Fibroblast of skin of left quadriceps (primary cell): Measurements from ENCODE around the gene CIAPIN1.

ENCODE experiments used
- DNase-seq, 2 experiments: peaks; one replicate each; pipeline ENCODE4 v3.0.0-alpha.2; 2013; ENCODE audit warnings: low read depth in 2 of 2

The CIAPIN1 gene

DNA sequence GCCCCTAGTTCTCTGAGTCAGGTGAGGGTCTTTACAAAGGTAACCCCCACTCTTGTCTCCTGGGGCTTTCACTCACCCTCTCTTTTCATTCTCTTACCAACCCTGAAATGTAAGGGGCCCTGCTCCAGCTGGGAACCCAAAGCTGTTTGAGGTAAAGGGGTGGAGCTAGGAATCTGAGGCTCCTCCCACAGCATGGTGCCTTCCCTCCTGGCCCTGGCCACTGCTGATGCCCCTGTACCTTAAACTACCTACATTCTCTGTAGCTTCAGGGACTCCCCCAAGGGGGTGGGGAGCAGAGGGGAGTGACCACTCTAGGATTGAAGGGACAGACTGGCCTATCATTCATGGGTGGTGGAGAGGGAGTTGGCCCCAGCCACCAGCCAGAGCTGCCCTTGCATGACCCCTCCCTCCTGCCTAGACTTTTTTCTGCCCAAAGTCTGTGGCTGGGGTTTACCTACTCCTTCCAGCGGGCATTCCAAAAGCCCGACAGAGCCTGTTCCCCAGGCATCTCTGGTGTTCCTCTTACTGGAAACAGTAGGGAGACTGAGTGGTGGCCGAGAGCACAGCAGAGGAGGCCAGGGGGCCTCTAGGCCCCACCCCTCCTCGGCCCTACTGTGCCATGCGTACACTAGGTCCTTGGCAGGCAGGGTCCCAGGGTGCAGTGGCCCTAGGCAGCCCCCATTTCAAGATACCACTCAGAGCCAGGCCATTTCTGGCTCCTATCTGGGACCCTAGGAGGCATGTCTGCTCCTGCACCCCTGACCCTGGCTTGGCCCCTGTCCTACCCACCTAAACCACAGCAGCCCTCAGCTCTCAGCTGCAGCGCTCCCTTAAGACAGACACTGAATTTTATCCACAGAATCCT is 29.6 kb upstream of the CIAPIN1 start:
- DNase-seq = no peak

DNA sequence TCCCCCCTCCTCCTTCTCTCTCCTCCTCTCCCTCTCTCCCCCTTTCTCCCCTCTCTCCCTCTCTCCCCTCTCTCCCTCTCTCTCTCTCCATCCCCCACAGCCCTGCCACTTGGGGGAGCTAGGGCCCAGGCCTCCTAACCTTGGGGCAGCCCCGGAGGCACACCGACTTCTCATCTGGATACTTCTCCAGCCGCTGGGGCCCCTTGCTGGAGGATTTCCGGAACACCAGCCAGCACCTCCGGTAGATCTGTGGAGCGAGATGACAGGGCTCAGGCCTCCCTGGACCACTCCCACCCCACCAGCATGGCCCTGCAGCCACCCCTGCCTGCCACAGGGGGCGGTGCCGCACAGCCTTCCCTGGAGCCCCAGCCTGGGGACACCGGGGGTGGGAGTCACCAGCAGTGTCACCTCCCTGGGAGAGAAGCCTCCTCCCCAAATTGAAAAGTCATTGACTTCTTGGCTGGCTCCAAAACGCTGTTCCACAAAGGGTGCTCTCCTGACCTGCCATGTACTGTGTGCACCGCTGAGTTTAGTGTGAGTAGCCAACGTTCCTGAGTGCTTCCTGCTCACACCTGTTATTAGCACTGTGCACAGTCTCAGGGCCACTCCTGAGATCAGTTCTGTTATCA is 28.6 kb upstream of the CIAPIN1 start:
- no peak for DNase-seq

DNA sequence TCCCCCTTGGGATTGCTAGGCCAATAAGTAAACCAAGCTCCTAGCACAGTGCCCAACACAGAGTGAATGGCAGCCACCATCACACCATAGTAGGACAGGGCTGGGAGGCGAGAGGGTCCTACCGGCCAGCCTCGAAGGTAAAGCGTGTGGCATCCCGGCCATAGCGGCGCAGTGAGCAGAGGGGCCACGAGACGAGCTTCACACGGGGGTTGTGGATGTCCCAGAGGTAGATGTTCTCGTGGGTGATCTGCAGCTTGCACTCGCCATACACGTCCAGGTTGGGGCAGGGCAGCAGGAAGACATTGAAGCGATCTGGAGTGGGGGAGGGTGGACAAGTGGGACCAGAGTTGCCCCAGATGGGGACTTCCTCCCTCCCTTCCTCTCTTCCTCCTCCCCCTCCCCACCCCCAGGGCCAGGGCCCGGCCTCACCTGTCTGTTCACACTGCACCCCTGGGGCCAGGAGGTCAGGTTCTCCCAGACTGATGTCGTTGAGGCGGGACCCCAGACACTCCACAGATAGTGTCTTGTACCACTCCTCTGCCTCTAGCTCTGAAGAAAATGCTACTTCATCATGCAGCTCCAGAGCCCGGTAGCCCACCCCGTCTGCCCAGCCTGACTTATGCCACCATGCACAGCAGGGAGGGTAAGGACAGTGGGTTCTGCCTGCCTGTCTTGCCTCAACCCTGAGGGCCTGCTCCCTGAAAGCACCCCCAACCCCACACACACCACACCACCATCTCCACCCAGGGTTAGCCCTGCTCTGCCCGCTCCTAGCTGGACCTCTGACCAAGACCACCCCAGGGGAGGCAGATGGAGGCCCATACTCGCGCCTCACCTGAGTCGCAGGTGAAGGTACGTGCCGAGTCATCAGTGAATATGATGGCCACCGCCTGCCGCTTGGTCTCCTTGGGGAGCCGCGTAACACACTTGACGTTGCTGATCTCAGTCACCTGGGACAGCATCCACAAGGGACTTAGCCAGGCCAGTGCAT is 27.8 kb upstream of the CIAPIN1 start:
- DNase-seq = no peak

DNA sequence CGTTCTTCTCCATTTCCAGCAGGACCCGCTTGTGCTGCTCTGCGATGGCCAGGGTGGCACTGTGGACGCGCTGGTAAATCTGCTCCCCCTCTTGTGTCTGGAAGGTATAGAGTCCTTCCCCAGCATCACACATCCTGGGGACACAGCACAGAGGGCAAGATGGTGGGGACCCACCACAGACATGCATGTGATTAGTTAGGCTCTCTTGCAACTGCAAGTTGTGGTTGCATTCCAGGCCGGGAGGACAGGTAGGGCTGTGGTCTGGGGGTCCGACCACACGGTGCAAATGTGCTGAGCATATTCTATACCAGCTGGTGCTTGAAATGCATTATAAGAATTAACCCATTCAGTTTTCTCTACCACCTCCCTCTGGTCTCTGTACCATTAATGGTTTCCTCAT is 26.7 kb upstream of the CIAPIN1 start:
- DNase-seq = no peak

DNA sequence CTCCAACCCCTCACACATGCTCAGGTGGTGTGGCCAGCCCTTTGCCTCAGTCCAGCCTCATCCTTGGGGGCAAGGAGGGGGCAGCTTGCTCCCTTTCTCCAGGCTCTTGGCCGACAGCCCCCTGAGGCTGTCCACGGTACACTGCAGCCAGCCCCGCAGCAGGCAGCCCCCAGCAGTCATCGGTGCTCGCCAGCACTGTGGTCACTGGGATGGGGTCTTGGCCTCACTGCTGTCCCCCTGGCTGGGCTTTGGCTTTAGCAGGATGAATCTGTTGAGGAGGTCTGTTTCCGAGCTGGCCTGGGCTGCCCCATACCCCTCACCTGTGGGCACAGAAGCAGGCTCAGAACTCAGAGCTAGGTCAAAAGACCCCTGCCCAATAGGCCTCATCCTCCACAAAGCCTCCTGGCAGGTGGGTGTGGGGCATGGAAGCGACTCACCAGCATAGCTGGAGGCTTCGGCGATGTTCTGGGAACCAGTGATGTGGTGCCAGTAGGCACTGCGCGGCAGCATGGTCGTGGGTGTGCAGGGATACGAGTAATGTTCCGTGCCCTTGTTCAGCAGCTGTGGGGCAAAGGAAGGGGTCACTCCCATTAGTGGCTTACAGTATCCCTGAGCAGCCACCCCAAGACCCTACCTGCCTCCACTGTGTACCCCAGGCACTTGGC is 26.1 kb upstream of the CIAPIN1 start:
- DNase-seq = no peak

DNA sequence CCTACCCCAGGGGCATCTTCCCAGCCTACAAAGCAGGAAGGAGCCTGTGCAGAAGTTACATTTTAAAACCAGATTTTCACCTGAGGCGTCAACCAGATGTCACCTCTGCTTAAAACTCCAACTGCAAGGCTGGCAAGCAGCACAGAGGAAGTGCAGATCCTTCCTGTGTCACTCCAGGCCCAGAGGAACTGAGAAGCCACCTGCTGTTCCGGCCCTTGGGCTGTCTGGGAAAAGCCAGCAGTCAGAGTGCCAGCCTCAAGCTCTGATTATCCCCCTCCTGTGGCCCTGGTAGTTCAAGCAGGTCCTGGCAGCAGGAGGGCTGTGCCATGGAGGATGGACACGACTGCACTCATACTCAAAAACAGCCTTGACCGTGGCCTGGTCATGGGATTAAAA is 25.5 kb upstream of the CIAPIN1 start:
- no peak for DNase-seq

DNA sequence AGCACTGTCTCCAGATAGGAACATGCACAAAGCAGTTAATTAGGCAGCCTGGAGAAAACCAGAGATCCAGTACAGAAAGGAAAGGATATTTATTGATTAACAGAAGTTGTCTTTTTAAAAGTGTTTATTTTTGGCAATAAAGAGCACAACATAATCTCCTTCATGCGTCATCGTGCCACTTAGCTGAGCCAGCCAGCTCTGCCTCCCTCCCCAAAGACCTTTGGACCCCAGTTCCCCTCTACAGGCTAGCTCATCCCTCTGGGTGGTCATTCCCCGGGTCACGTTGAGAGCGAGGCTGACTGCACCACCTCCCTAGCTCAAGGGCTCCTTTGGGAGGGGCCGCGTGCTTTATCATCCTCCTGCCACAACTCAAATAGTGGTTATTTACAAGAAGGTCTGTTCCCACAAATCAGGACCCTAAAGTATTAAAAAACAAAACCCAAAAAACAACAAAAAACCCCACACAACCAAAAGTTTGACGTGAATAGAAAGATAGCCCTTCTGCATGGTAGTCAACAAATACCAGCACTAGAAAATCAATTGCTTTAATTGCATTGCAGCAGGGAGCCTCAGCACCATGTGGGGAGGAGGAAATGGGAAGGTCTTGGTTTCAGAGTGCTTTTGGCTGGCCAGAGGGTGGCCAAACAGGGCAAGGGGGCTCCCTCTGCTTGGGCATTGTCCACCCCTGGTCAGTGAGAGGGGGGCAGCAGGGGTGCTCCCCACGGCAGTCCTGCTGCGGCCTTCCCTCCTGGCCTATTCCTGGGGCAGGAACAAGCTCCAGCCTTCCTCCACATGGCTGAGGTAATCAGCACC is 24.9 kb upstream of the CIAPIN1 start:
- no peak for DNase-seq

DNA sequence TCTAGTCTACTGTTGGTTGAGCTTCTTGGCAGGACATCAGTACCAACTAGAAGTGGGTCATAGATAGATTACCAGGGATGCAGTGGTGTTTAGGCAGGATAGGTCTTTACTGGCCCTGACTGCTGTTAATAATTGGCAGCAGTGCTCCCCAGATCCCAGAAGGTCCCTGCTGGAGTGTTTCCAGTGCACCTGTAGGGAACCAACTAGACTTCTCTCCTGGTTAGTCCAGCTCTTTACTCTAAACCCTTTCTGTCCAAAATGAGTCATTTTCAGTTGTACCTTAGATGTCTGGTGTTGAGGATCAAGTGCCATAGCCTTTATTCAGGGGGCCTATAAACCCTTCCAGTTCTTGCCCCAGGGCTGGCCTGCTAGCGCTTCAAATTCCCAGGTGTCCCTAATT is 24.0 kb upstream of the CIAPIN1 start:
- DNase-seq = no peak

DNA sequence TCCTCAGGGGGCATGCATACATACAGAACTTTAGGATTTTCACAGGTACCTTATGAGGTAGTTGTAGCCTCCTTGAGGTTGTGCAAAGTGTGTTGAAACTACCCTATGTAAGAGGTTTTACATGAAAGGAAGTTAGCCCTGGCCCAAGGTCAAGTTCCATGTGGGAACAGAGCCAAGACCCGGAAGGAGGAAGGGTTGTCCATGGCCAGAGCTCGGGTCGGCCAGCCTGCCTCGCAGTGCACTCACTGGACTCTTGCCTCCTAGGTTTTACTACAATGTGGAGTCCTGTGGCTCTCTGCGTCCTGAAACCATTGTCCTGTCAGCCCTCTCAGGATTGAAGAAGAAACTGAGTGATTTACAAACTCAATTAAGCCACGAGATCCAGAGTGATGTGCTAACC is 23.5 kb upstream of the CIAPIN1 start:
- DNase-seq = no peak

DNA sequence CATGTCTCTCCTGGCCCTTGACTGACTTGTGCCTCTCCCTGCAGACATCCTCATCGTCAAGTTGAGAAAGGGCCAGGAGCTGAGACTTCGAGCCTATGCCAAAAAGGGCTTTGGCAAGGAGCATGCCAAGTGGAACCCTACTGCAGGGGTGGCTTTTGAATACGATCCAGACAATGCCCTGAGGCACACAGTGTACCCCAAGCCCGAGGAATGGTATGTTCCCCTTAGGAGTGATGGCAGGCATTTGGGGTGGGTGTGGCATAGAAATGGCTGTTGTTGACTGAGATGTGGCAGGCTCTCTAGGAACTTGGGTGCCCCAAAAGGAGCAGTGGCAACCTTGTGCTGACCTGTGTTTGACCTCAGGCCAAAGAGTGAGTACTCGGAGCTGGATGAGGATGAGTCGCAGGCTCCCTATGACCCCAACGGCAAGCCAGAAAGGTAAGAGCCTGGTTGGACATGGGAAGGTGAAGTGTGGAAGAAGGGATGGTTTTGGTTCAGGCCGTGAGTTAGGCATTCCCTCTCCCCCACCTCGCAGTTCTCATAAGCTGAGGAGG is 22.8 kb upstream of the CIAPIN1 start:
- DNase-seq = no peak

DNA sequence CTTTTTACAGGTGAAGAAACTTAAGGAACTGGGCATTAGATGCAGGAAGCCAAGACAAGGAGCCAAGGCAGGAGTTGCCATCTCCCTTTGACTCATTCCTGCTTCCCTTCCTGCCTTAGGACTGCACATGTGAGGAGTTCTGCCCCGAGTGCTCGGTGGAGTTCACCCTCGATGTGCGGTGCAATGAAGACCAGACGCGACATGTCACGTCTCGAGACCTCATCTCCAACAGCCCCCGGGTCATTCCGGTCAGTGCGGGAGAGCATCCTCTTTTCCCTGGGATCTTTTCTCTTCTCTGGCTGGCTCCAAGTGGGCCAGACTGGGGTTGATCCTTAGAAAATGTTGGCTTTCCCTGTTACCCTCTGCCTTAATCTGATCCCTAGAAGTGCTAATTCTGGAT is 21.9 kb upstream of the CIAPIN1 start:
- DNase-seq = no peak

DNA sequence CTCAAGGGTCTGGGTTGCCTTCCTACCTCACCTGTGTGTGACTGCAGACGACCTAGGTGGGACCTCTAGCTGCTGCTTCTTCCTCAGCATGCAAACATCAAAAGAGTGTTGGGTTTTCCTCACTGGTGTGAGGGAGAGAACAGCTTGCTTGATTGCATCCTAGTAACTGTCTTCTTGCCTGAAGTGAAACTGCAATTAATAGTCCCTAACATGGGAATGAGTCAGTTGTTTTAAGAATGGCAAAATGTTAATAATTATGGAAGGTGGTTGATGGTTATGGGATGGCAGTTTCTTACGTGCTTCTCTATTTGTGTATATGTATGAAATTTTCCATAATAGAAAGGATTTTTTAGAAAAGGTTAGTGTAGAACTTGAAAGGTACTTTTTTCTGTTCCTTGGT is 21.2 kb upstream of the CIAPIN1 start:
- DNase-seq = no peak

DNA sequence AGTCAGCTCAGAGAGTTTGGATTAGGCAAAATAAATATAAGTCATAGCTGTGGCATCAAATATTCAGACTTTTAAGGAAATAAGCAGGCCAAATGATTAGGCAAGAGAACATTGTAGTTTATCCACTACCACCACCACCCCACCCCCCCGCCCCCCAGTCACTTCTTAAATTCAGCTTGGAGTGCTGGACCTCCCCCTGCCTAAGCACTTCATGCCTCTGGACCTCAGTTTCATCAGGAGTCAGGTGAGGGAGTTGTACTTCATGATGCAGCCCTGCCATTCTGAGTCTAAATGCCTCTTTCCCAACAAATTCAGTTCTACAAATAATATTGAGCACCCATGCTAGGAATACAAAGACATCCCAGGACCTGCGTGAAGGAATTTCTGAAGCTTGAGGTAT is 17.3 kb upstream of the CIAPIN1 start:
- no peak for DNase-seq

DNA sequence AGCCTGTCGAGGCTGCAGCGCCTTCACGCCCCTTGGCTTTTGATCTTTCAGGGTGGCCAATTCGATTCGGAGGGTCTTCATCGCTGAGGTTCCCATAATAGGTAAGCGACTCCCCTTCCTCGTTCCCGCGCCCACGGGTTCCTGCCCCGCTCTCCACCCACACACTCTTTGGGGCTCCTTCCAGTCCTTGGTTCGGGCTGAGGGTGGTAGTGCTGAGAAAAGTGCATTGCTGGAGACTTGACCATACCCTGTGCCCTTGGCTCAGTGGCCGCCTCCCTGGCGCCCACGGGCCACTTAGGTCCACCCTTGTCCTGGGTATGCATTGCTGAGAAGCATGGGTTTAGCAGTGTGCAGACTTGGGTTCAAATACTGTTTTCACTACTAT is 15.8 kb upstream of the CIAPIN1 start:
- no peak for DNase-seq

DNA sequence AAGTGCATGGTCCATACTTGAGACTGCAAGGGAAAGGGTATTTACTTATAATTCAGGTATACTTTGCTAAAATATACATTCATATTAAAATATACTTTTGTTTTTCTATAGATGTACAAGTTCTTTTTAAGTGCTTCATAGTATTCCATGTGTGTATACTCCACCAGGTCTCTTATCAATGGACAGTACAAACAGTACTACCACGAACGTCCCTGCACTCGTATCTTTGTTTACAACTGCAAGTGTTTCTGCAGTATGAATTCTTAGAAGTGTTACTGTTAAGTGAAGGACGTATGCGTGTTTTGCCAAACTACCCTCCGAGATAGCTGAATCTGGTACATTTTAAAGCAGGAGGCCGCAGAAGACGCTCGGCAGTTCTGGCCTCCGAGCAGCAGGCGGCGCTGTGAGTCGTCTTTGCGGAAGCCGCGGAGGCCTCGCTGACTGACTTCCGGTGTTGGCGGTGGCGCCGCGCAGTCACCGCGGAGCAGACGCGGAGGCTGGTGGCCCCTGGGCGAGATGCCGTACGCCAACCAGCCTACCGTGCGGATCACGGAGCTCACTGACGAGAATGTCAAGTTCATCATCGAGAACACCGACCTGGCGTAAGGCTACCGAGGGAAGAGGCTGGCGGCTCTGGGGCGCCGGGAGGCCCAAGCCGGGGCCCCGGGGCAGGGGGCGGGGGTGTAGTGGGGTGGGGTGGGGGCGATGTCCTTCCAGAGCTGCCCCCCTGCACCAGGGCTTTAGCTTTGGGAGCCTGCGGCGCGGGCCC is 15.2 kb upstream of the CIAPIN1 start, which contains the start of gene POLR2C:
POLR2C (plus strand) TSS at position 471 of the 769 bp plus-strand sequence; CDS start at position 517, 46 bp downstream.
- peak; percentile 52 to 53 for DNase-seq

DNA sequence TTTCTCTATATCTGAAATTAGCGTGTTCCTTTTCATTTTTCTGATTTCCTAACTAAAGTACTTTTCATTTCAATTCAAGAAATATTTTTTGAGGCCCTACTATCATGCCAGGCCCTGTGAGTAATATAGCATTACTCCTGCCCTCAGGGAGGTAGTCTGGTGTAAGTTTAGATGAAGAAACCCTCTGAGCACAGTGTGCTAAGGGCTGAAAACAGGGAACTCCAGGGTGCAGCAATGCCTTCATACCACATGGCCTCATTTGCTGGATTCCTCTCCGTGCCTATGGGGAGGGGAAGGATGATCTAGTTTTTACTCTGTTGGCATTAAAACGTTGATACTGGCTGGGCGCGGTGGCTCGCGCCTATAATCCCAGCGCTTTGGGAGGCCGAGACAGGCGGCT is 4.8 kb upstream of the CIAPIN1 start:
- DNase-seq = no peak

DNA sequence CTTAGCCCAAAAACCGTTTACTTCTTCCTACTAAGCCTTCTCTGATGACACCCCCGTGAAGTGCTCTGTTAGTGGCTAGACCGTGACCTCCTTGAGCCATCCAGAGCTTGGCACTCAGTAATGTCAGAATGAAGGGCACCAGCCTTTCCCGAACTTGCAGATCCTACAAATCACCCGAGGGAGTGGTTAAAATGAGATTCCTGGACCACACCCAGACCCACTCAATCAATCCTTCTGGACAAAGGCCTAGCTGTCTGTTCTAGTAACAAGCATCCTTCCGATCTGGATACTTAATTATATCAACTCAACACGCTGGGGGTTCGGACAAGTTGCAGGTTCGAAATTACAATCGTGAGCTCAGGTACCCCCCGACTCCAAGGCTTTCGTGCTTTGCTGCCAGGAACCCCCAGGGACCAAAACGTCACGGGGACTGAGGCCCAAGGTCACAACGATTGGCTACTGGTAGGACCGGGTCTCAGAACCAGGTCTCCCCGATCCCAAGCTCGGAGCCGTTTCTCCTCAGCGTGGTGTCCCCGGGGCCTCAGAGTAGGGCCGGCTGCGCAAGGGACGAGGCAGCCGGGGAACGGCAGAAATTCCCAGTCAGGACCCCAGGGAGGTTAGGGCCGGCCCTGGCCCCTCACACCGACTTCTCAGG is 527 bp downstream of the CIAPIN1 start:
- no peak for DNase-seq

DNA sequence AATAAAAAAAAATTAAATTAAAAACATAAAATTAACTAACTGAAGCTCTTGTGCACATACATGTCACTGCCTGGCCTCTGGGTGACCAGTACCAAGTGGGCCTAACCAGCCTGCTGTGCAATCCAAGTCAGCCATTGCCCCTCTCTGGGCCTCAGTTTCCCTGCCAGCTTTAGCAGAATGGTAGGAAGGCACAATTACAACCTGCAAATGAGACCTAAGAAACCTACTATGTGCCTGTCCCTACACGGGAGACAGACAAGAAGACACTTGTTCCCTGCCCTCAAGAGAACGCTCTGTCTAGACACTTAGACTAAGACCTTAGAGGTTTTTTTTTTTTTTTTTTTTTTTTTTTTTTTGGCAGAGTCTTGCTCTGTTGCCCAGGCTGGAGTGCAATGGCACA is 1.7 kb downstream of the CIAPIN1 start:
- DNase-seq = no peak

DNA sequence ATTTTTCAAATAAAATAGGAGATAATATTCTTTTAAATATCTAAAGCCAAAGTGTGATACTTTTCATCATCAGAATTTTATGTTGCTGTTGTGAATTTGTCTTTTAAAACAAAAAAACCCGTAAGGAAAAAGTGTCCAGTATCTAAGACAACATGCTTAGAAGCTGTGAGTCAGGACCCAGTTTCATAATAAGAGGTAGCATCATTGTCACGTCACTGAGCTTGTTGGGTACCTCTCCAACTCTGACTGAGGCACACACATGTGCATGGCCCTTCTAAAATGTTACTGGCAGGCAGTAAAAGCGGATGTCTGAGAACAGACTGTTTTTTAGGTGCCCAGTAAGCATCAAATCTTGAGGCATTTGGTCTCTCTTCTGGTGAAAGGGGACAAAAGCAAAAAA is 2.5 kb downstream of the CIAPIN1 start:
- no peak for DNase-seq
